GM12878 (cell line): ENCODE data around the gene NAMPT. TPM values are rescaled to one million over a fixed set of nuclear protein-coding genes. Genes with fewer than 3 reads are reported as not detected.
A peak's percentile ranks its signal among the peaks of the same experiment; 100 is the strongest.

ENCODE experiments used
- ATAC-seq: fragments of 200-7000 bp; cut with Tn5 transposase; 3 replicates; pipeline ENCODE4 v1.9.1; 2020; ENCODE audit warnings: mild to moderate bottlenecking, moderate library complexity
- BruUV-seq: library from RNA; stranded (reverse); fragments of 400-500 nt; replicated peaks from 2 replicates; lab custom pipeline; 2021; lab: Mats Ljungman, UMichigan
- CTCF ChIA-PET: fragments of 300-600 bp; sonication (Branson Sonifier 250); formaldehyde crosslinking; extraction: SDS; loops from one replicate; lab custom pipeline; 2021; ENCODE audit warnings: inconsistent platforms; lab: Yijun Ruan, JAX
- POLR2A ChIA-PET: fragments of 350-600 bp; formaldehyde crosslinking; extraction: SDS; loops from one replicate; lab custom pipeline; 2021; ENCODE audit warnings: inconsistent platforms; lab: Charles Lee
- RAD21 ChIA-PET: fragments of 300-600 bp; sonication (Branson Sonifier 250); formaldehyde crosslinking; loops from one replicate; lab custom pipeline; 2023; ENCODE audit warnings: antibody characterized with exemption; ENCODE audit not compliant: unreplicated experiment; lab: Charles Lee
- SMC1A ChIA-PET: fragments of 300-600 bp; sonication (Branson Sonifier 250); formaldehyde crosslinking; loops from one replicate; lab custom pipeline; 2023; ENCODE audit not compliant: unreplicated experiment, uncharacterized antibody; lab: Charles Lee
- DNase-seq: peaks from one replicate; pipeline ENCODE4 v3.0.0-alpha.2; 2011; ENCODE audit warnings: low read depth, low spot score
- FAIRE-seq: peaks from 3 replicates; lab custom pipeline; 2011; peaks lifted over from hg19 to GRCh38; lab: Jason Lieb, UNC
- H2AFZ ChIP-seq: 2 replicates; pipeline ENCODE4 v1.6.0; 2011; ENCODE audit warnings: low read depth, low read length, control low read depth; ENCODE audit not compliant: control insufficient read depth
- H3K27ac ChIP-seq: 2 replicates; pipeline ENCODE4 v1.5.1; 2011; ENCODE audit warnings: control low read depth; ENCODE audit not compliant: control insufficient read depth, insufficient read depth
- H3K27me3 ChIP-seq, 2 experiments: replicated peaks in 1 of 2; 2 replicates each; pipeline versions ENCODE4 v1.6.0 to v1.6.1; 2011; ENCODE audit warnings: low read length in 1 of 2; ENCODE audit not compliant: control insufficient read depth in 2 of 2, insufficient read depth in 2 of 2
- H3K36me3 ChIP-seq, 2 experiments: 2 replicates each; pipeline ENCODE4 v1.5.1; 2011; ENCODE audit warnings: low read length in 1 of 2; ENCODE audit not compliant: control insufficient read depth in 2 of 2, insufficient read depth in 2 of 2
- H3K4me1 ChIP-seq: 2 replicates; pipeline ENCODE4 v1.6.1; 2011; ENCODE audit warnings: mild to moderate bottlenecking, low read length, moderate library complexity, mixed read lengths; ENCODE audit not compliant: control insufficient read depth, insufficient read depth
- H3K4me2 ChIP-seq: 2 replicates; pipeline ENCODE4 v1.6.0; 2011; ENCODE audit warnings: control low read depth; ENCODE audit not compliant: control insufficient read depth, insufficient read depth
- H3K4me3 ChIP-seq: fragments of 200-600 bp; sonication (generic); 2 replicates; pipeline ENCODE4 v1.5.1; 2016
- H3K79me2 ChIP-seq: 2 replicates; pipeline ENCODE4 v1.6.0; 2011; ENCODE audit warnings: low read length; ENCODE audit not compliant: control insufficient read depth, insufficient read depth
- H3K9ac ChIP-seq: 2 replicates; pipeline ENCODE4 v1.8.0; 2011; ENCODE audit warnings: low read length, control low read depth, mixed read lengths; ENCODE audit not compliant: control insufficient read depth, insufficient read depth
- H3K9me3 ChIP-seq: replicated peaks from 3 replicates; pipeline ENCODE4 v1.5.1; 2011; ENCODE audit warnings: mild to moderate bottlenecking, low read length; ENCODE audit not compliant: control insufficient read depth, insufficient read depth
- H4K20me1 ChIP-seq: 2 replicates; pipeline ENCODE4 v1.6.0; 2011; ENCODE audit not compliant: control insufficient read depth, insufficient read depth
- EED ChIP-seq: sonication (generic); IDR thresholded peaks from 2 replicates; pipeline ENCODE4 v1.6.1; 2016; ENCODE audit warnings: antibody characterized with exemption, low read depth
- ESRRA ChIP-seq: IDR thresholded peaks from 2 replicates; pipeline ENCODE4 v1.6.1; 2012; ENCODE audit warnings: mild to moderate bottlenecking, low read length, improper control_type of control experiment
- FOXM1 ChIP-seq: IDR thresholded peaks from 2 replicates; pipeline ENCODE4 v1.6.1; 2012; ENCODE audit warnings: low read depth, mild to moderate bottlenecking, inconsistent platforms, low read length, moderate library complexity
- IKZF1 ChIP-seq: fragments of 450-650 bp; conservative IDR thresholded peaks from 2 replicates; pipeline ENCODE4 v1.6.1; 2017; ENCODE audit warnings: antibody characterized with exemption, mild to moderate bottlenecking
- IKZF2 ChIP-seq, 2 experiments: fragments of 450-650 bp; IDR thresholded peaks; 2 replicates each; pipeline ENCODE4 v1.6.1; 2017; ENCODE audit warnings: mild to moderate bottlenecking in 2 of 2, moderate library complexity in 2 of 2
- IRF4 ChIP-seq: IDR thresholded peaks from 2 replicates; pipeline ENCODE4 v1.6.1; 2011; ENCODE audit warnings: low read depth, low read length
- JUNB ChIP-seq: IDR thresholded peaks from 2 replicates; pipeline ENCODE4 v1.6.1; 2016; ENCODE audit warnings: antibody characterized with exemption, mild to moderate bottlenecking
- RELB ChIP-seq: fragments of 450-650 bp; IDR thresholded peaks from 2 replicates; pipeline ENCODE4 v1.6.1; 2017; ENCODE audit warnings: low read depth, mild to moderate bottlenecking, moderate library complexity
- STAT3 ChIP-seq: IDR thresholded peaks from 2 replicates; pipeline ENCODE4 v1.6.1; 2011; ENCODE audit warnings: low read depth, low read length, improper control_type of control experiment
- TBL1XR1 ChIP-seq: IDR thresholded peaks from 2 replicates; pipeline ENCODE4 v1.6.1; 2012; ENCODE audit warnings: low read depth, low read length, improper control_type of control experiment
- ZBTB40 ChIP-seq: fragments of 450-650 bp; IDR thresholded peaks from 2 replicates; pipeline ENCODE4 v1.6.1; 2016; ENCODE audit warnings: mild to moderate bottlenecking, moderate library complexity, borderline replicate concordance
- WGBS: methylation state at CpG from one replicate; pipeline ENCODE4 v1.1.6; 2016; ENCODE audit warnings: low lambda C conversion rate; ENCODE audit not compliant: insufficient replicate concordance, insufficient coverage; ENCODE audit errors: missing lambda C conversion rate; 5-methylcytosine and 5-hydroxymethylcytosine counted together
- in situ Hi-C: fragments of 300-500 bp; cut with MboI; formaldehyde crosslinking; loops from 9 replicates; pipeline ENCODE4 v1.14.3; 2018; ENCODE audit warnings: mixed read lengths
- intact Hi-C: fragments of 100-400 bp; cut with micrococcal nuclease; formaldehyde crosslinking; loops from one replicate; pipeline ENCODE4 v1.14.2; 2022; ENCODE audit not compliant: unreplicated experiment
- polyA plus RNA-seq, 11 experiments: library from polyadenylated mRNA; depleted of rRNA in 4 of 11; unstranded in 6 of 11; stranded (reverse) in 5 of 11; fragments of >200 nt; fragmentation: Nextera tagmentation in 4 of 11; fragmentation: Illumina TruSeq in 1 of 11; extraction: Ambion mirVana in 4 of 11; extraction: Trizol in 1 of 11; gene quantifications; 1 replicate in 1 of 11; 2 replicates in 10 of 11; pipeline versions ENCODE4 v1.2.1 to v1.2.3, GENCODE V29; 2011 to 2016; ENCODE audit warnings: inconsistent platforms in 2 of 11, missing spikeins in 2 of 11, low read depth in 1 of 11
- total RNA-seq, 4 experiments: library from RNA; depleted of rRNA in 3 of 4; stranded (reverse); fragments of >200 nt in 3 of 4; fragmentation: Illumina TruSeq in 1 of 4; extraction: Trizol in 1 of 4; gene quantifications; 2 replicates each; pipeline versions ENCODE4 v1.2.1 to v1.2.3, GENCODE V29; 2013 to 2021

NAMPT gene
- total and polyA plus RNA-seq, 10 of the 15 experiments (the other 5 are each of a cell fraction or from before 2014, with no cell fraction given), result 28.3 to 173 (median 75.0) TPM

GRCh38 chr7:106290319-106290718, 5.5 kb upstream of the NAMPT start (continued):
- no peak for TF ChIP-seq ZBTB40
- no peak for TF ChIP-seq ESRRA

GRCh38 chr7:106289848-106290247, 5.1 kb upstream of the NAMPT start:
- RAD21 ChIA-PET, result interaction anchor here (0.9 to 7.8 kb wide), 6 partner anchors 17 to 76 kb away, joined by 3 to 87 read pairs (median 6); no protein-coding TSS in a partner anchor
- Histone ChIP-seq H4K20me1 (no peaks in the 10 kb centered on the region), H3K4me3 (no peak overlapping the region), H3K4me2 (no peak overlapping the region), H3K79me2 (peaks cover 5% of the 10 kb centered on the region), H3K9me3 (no peaks in the 10 kb centered on the region; the same call in 2 of the 3 replicates), H3K4me1 (peaks cover 3% of the 10 kb centered on the region), H3K36me3 (no peaks in the 10 kb centered on the region), H3K9ac (no peak overlapping the region), H3K27me3 (no peaks in the 10 kb centered on the region), H3K27ac (no peak overlapping the region), H2AFZ (no peak overlapping the region)
- WGBS, result 0% methylated on average over 1 of the region's 1 CpG
- ATAC-seq, result no peak
- intact Hi-C loops (loop anchor here (10.0 kb wide), 1 partner anchor 1275 kb away; the partner anchor contains the start of gene KMT2E), in situ Hi-C loops (loop anchor here (5.0 to 25.0 kb wide), 2 partner anchors 52 to 1278 kb away; partner anchors contain the start of gene KMT2E)
- SMC1A ChIA-PET, result interaction anchor here (0.7 to 2.1 kb wide), 12 partner anchors 9 to 172 kb away, joined by 3 to 7 read pairs (median 4); no protein-coding TSS in a partner anchor
- no peak for FAIRE-seq
- peak; percentile 32; the same call in 1 of the 2 replicates for TF ChIP-seq IKZF1
- TF ChIP-seq RELB, result 0 out of 2 replicates have a peak, but pooled peaks have one; percentile 40
- peak; percentile 65 to 71; a peak in 2 of 4 replicates for TF ChIP-seq IKZF2 (IDR thresholded peaks at IDR 0.05)
- peak; percentile 45; the same call in 1 of the 2 replicates for TF ChIP-seq IRF4
- TF ChIP-seq JUNB, result peak; percentile 61
- TF ChIP-seq STAT3, result no peak
- TF ChIP-seq FOXM1, result no peak
- TF ChIP-seq EED, result 0 out of 2 replicates have a peak, but pooled peaks have one; percentile 29
- TF ChIP-seq TBL1XR1, result no peak
- DNase-seq, result no peak
- POLR2A ChIA-PET, result interaction anchor here (1.1 kb wide), 1 partner anchor 19 kb away, joined by 4 read pairs; no protein-coding TSS in a partner anchor
- BruUV-seq, result no TSS peak
- CTCF ChIA-PET, result interaction anchor here (0.9 to 1.7 kb wide), 3 partner anchors 11 to 120 kb away, joined by 3 to 4 read pairs (median 3); no protein-coding TSS in a partner anchor
